KBM-7 (cell line): ENCODE results near the gene KCNJ4.
"Not testable (repeated sequence)": the region's sequence is repeated elsewhere in the genome, so short reads cannot be mapped to it uniquely, and the experiment has no call there.

Experiments
- DNase-seq: peaks from one replicate; pipeline ENCODE4 v3.0.0-alpha.2; 2015
- in situ Hi-C: fragments of 300-500 bp; cut with MboI; formaldehyde crosslinking; loops from 2 replicates; pipeline ENCODE4 v1.14.3; 2020; ENCODE audit warnings: low sequenced_read_pairs, low pct_unique_long_range_greater_than_20kb, mixed read lengths

Gene KCNJ4

GRCh38 chr22:38418589-38418988, 36.4 kb downstream of the KCNJ4 start:
- in situ Hi-C loops = no loop called here
- no peak for DNase-seq

GRCh38 chr22:38417252-38418060, 37.5 kb downstream of the KCNJ4 start:
- no peak for DNase-seq
- in situ Hi-C loops = no loop called here

DNA sequence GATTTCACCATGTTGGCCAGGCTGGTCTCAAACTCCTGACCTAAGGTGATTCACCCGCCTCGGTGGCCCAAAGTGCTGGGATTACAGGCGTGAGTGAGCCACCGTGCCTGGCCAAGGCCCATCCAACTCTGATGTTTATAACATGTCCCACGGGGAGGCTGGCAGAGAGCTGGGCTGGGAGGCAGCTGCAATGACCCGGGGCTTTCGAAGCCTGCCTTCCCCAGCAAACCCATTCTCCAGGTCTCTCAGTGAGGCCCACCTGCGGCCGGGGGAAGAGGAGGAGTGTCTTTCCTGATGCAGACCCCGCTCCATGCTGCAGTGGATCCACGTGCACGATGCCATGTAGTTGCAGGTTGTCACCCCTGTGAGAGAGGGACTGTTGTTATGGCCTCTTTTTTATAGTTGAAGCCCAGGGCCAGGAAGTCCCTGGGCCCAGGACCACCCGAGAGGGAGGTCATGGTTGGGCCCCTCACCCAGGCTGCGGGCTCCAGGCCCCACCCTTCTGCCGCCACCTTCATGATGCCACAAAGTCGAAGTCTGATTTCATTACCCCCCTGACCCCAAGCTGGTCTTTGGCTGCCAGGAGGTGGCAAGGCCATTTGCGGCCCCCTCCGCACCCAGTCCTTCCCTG, 38.3 kb downstream of the KCNJ4 start:
- no peak for DNase-seq
- in situ Hi-C loops = no loop called here

DNA sequence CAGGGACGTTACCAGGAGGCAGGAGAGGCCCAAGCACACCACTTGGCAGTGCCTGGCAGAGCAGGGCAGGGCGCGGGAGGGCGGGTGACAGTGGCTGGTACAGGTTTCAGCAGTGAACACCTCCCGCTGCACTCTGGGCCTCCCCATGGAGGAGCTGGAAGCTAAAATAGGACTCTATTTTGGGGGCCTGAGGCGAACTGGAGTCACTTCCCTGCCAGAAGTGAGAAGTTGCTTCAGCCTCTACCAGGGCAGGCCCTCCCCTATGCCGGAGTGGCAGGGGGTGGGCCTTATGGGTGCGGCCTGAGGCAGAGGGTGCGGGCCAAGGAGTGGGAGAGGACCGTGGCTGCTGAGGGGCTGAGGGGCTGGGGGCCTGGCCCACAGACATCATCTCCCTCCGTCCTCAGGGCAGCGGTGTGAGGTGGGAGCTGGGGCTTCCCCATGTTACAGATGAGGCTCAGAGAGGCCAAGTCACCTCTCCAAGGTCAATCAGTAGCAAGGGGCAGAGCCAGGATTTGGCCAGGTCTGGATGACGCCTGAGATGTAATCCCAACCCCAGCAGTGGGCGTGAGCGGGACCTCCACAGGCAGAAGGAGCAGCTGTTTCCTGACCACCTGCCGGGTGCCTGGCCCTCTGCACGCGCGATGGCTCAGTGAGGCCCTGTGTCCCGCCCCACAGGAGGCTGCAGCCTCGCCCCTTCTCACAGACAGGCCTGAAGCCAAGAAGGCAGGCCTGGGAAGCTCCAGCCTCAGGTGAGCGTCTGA, 39.3 kb downstream of the KCNJ4 start:
- in situ Hi-C loops = no loop called here

GRCh38 chr22:38415046-38415445, 40.0 kb downstream of the KCNJ4 start:
- DNase-seq = no peak
- in situ Hi-C loops = no loop called here

More for the DNA sequence above, 39.3 kb downstream of the KCNJ4 start:
- peak; percentile 53 for DNase-seq

DNA sequence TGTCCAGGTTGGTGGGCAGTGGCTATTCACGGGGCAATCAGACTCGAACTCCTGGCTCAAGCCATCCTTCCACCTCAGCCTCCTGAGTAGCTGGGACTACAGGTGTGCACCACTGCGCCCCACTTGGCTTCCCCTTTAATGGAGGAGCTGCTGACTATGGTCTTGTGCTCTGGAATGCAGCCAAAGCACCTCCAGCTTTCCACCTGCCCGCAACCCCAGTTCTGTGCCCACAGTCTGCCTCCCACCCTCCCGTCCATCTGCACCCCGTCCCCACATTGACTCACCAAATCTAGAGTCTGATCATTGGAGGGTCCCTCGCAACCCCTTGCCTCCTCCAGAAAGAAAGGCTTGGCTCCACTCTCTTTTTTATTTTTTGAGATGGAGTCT, 41.0 kb downstream of the KCNJ4 start:
- in situ Hi-C loops = no loop called here
- no peak for DNase-seq

- in situ Hi-C loops = no loop called here
- no peak for DNase-seq
Observed at GRCh38 chr22:38413085-38414008, 41.7 kb downstream of the KCNJ4 start.

DNA sequence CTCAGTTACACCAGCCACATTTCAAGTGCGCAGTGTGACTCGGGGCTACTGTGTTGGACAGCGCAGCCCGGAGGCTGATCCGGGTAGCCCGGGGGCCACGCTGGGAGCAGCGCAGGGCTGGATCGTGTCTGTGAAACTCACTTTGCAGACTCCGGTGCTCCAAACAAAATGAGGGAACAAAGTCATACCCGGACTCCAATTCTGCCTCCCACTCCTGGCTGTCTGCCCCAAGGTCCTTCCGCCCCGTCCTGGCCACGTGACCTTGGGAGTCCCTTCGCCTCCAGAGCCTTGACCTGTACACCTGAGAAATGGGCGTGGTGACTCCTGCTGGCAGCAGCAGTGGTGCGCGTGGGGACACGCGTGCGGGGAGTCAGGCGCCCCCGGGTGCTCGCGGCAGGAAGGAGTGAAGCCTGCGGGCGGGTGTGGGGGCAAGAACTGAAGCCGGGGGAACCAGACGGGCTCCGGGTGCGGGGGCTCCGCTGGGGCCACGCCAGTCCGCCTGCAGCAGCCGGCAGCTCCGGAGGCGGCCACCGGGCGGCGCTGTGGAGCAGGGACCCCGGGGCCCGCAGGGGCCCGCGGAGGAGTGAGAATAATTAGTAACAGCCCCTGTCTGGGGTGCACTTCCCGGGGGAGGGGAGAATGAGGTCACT, 42.4 kb downstream of the KCNJ4 start:
- in situ Hi-C loops = no loop called here
- peak; percentile 62 for DNase-seq

GRCh38 chr22:38411016-38411415, 44.0 kb downstream of the KCNJ4 start:
- in situ Hi-C loops = no loop called here
- no peak for DNase-seq

GRCh38 chr22:38409916-38410315, 45.1 kb downstream of the KCNJ4 start:
- DNase-seq, in situ Hi-C loops: not testable (repeated sequence)

DNA sequence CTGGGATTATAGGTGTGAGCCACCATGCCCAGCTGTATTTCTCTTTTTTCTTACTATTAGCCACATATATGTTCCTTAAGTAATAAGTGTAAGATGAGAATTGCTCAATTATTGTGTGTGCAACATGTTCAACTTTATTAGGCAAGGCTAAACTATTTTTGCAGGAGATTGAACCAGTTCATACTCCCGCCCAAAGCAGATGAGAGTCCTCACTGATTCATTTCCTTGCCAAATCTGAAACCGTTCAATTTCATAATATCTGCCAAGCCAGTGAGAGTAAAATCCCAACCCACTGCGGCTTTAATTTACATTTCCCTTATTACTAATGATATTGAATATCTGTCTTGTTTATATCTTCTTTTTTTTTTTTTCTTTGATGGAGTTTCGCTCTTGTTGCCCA, 48.4 kb downstream of the KCNJ4 start:
- in situ Hi-C loops = no loop called here
- no peak for DNase-seq

- in situ Hi-C loops = no loop called here
- no peak for DNase-seq
Observed at GRCh38 chr22:38404419-38404818, 50.6 kb downstream of the KCNJ4 start.

GRCh38 chr22:38403812-38404211, 51.2 kb downstream of the KCNJ4 start:
- no peak for DNase-seq
- in situ Hi-C loops = no loop called here

GRCh38 chr22:38402204-38402603, 52.8 kb downstream of the KCNJ4 start:
- in situ Hi-C loops = no loop called here
- no peak for DNase-seq

DNA sequence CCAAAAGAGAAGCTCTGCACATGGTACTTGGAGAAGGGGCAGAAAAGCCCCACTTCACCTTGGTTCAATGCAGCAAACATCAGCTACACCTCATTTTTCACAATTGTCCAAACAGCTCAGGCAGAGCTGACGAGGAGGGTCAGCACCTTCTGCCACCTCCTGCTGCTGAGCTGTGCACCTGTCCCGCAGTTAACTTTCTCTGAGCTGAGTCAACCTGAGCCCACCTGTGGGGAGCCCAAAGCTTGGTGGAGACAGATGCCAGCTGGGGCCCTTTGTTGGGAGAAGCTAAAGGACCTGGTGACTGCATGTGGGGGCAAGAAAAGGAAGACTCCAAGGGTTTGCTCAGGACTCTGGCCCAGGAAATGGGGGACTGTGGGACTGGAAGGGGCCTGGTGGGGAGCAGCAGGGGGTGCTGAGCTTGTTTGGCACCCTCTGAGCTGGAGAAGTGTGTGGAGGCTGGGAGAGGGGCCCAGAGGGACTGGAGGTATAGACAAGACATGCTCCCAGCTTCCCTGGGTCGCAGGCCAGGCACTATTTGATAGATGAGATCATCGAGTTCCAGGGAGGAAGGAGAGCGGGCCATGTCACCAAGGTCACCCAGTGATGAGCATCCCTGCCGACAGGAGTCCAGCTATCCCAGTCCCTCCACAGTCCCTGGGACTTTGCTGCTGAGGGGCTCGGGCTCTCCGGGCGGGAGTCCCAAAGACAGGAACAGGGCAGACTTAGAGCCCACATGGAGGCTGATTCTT, 53.5 kb downstream of the KCNJ4 start:
- DNase-seq = no peak
- in situ Hi-C loops = no loop called here

- DNase-seq, in situ Hi-C loops: not testable (repeated sequence)
Observed at GRCh38 chr22:38400256-38400655, 54.7 kb downstream of the KCNJ4 start.

- DNase-seq = peak; percentile 66
- in situ Hi-C loops = no loop called here
Observed at GRCh38 chr22:38398609-38399461, 56.2 kb downstream of the KCNJ4 start.
